Omental fat pad (tissue), 4 donors: ENCODE data around the gene PLXNC1. TPM values are rescaled to one million over a fixed set of nuclear protein-coding genes. Genes with fewer than 3 reads are reported as not detected.

ENCODE experiments used
- ATAC-seq: fragments of 150-250 bp; one replicate; pipeline ENCODE4 v1.9.1; 2016; ENCODE audit warnings: mild to moderate bottlenecking, moderate library complexity; ENCODE audit not compliant: low FRiP score
- DNase-seq: peaks from one replicate; pipeline ENCODE4 v3.0.0-alpha.2; 2019; ENCODE audit warnings: low spot score
- total RNA-seq, 4 donors: library from RNA; depleted of rRNA; stranded (reverse); fragments of >200 nt; gene quantifications; one replicate each; pipeline ENCODE4 v1.1.0, GENCODE V29; 2016
- TF ChIP-seq, protein P1 (sequence below), 3 donors: fragments of 450-650 bp; IDR thresholded peaks; one replicate each; pipeline ENCODE4 v1.5.1; 2016 to 2017; ENCODE audit warnings: antibody characterized with exemption in 3 of 3, mild to moderate bottlenecking in 3 of 3, moderate library complexity in 2 of 3

The PLXNC1 gene
- total RNA-seq, 4 donors from 2014 or later, result 4.2 to 42.7 (median 8.6) TPM

DNA sequence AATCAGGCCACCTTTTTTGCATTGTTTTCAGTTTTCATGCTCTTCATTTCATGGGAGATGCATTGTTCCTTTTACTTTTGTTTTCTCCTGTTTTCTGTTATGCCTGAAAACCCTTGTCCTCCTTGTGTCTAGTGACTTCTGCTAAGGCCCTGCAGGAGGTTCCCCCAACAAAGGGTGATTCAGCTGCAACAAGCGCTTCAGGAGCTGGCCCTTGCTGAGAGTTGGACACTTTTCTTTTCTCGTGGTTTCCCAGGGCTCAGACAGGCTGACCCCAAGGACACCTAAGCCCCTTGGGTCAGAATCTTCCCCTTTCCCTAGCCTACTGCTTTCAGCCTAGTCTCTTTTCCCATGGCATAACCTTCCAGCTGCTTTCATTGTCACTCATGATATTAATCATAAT is 98.9 kb downstream of the PLXNC1 start:
- TF ChIP-seq, protein P1, sequence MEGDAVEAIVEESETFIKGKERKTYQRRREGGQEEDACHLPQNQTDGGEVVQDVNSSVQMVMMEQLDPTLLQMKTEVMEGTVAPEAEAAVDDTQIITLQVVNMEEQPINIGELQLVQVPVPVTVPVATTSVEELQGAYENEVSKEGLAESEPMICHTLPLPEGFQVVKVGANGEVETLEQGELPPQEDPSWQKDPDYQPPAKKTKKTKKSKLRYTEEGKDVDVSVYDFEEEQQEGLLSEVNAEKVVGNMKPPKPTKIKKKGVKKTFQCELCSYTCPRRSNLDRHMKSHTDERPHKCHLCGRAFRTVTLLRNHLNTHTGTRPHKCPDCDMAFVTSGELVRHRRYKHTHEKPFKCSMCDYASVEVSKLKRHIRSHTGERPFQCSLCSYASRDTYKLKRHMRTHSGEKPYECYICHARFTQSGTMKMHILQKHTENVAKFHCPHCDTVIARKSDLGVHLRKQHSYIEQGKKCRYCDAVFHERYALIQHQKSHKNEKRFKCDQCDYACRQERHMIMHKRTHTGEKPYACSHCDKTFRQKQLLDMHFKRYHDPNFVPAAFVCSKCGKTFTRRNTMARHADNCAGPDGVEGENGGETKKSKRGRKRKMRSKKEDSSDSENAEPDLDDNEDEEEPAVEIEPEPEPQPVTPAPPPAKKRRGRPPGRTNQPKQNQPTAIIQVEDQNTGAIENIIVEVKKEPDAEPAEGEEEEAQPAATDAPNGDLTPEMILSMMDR (IDR thresholded peaks at IDR 0.05), result no peak
- no peak for DNase-seq
- no peak for ATAC-seq

DNA sequence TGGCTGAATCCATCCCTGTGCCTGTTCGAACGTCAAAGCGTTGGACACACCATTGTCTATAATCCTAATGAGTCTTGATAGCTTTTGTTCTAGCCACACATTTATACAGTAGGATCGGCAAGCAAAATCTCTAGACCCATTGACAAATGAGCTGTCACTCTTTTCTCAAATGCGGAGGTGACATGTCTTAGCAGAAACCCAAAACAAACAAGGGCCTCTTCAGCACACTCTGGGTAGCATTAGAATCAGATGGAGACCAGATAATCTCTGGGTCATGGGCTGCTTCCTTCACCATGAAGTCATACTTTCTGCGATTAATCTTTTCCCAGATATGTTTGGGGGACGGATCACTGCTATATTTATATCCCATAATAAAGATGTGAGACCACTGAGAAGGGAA is 100.2 kb downstream of the PLXNC1 start:
- TF ChIP-seq, protein P1 (IDR thresholded peaks at IDR 0.05), result no peak
- ATAC-seq (no peak), DNase-seq (no peak)

DNA sequence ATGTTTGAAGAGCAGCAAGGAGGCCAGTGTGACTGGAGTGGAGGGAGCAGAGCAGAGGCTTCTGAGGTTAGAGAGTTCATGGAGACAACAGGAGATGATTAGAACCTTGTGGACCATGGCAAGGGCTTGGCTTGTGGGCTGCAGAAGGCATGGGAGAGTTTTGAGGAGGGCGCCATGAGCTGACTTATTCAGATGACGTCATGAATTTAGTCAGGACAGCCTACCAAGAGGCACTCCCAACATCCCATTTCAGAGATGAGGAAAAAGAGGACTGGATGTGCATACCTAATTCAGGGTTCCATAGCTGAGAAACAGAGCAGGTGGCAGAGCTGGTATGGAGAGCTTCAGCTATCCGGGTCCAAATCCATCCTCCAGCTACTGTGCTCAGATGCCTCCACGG is 101.8 kb downstream of the PLXNC1 start:
- no peak for DNase-seq
- ATAC-seq, result no peak
- TF ChIP-seq, protein P1 (IDR thresholded peaks at IDR 0.05), result no peak

DNA sequence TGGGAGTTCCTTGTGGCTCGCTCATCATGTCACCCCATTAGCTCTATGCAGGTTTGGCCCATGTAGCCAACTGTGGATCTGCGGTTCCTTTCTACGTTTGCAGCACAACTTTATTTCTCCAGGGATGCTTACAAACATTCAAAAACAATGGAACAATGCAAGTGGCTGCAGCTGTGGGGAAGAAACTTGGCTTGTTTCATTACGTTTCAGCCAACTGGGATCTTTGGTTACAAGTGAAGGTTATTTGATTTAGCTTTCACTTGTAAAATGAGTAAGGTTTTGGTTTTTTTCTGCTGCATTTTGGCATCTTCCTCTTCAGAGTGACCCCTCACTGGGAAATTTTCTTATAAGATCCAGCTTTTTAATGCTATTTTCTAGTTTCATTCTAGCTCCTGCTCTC is 105.9 kb downstream of the PLXNC1 start:
- TF ChIP-seq, protein P1 (IDR thresholded peaks at IDR 0.05), result no peak
- DNase-seq (no peak), ATAC-seq (no peak)

DNA sequence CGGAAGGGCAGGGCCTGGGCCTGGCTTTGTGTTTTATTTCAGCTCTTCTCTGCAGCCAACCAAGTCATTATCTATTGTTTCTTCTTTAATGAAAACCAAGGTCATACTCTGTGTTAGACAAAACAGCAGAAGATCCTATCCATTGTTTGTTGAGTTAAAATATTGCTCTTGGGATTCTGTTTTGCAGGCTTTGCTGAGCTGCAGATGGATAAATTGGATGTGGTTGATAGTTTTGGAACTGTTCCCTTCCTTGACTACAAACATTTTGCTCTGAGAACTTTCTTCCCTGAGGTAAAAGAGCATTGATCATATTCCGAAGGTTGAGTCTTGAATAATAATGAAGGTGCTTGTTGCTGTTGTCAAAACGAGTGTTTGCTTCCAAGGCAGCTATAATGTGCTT is 106.6 kb downstream of the PLXNC1 start:
- DNase-seq (no peak), ATAC-seq (no peak)
- TF ChIP-seq, protein P1 (IDR thresholded peaks at IDR 0.05), result no peak

DNA sequence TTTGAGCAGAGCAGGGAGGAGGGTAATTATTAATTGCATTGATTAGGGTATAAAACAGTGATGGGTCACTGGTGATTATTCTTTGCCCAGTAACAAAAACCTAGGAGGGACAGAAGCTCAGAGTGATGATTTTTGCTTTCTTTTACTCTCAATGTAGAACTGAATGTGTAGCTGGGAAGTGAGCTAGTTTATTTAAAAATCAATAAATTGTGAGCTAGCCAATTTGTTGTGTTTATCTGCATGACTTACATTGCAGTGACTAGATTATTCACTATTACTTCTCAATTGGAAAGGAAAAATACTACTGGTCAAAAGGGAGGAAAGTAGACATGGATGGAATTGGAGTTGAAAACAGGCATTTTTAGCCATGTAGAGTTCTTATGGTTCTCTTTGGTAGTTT is 107.1 kb downstream of the PLXNC1 start:
- TF ChIP-seq, protein P1 (IDR thresholded peaks at IDR 0.05), result no peak
- DNase-seq (no peak), ATAC-seq (no peak)

DNA sequence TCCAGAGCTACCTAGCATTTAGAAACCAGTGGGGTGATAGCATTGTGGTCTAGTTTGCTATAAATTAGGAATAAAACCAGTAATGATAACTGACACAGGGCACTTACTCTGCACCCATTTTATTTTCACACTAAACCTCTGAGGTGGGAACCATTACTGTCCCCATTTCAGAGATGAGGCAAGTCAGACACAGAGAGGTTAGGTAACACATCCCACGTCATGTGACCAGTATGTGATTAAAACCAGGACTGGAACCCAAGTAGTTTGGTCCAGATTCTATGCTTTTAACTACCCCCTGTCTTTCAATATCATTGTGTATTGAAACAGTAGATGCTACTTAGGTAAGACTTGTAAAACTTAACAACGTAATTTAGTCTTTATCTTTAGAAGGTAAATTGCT is 110.2 kb downstream of the PLXNC1 start:
- DNase-seq (no peak), ATAC-seq (no peak)
- TF ChIP-seq, protein P1 (IDR thresholded peaks at IDR 0.05), result no peak
